ENCODE results near the gene PRKN.

The PRKN gene

GRCh38 chr6:161673026-161673425, 1054.5 kb downstream of the PRKN start:
- no peak overlapping the region for H3K4me3 ChIP-seq (ENCODE audit: low read length)
- peaks cover 4% of the 10 kb centered on the region; the same call in 1 of the 2 replicates for H3K4me1 ChIP-seq (ENCODE audit: low read length)
- H3K27ac ChIP-seq (ENCODE audit: low read length): no peak overlapping the region
- no peak overlapping the region for H3K4me2 ChIP-seq (ENCODE audit: low read length)
- H3K36me3 ChIP-seq (replicated peaks; ENCODE audit: low read depth, low read length): no peaks in the 10 kb centered on the region
- no peak overlapping the region for H3K9ac ChIP-seq (ENCODE audit: low read length)
- no peaks in the 10 kb centered on the region for H3K27me3 ChIP-seq (ENCODE audit: low read depth, low read length)
- no peak for TF ChIP-seq CTCF (IDR thresholded peaks at IDR 0.05; ENCODE audit: low read depth, low read length)
- TF ChIP-seq EZH2phosphoT487 (IDR thresholded peaks at IDR 0.05; ENCODE audit: low read depth): no peak
- no peak overlapping the region for H2AFZ ChIP-seq (ENCODE audit: low read depth, low read length)
- H4K20me1 ChIP-seq (ENCODE audit: insufficient read depth, low read length): no peaks in the 10 kb centered on the region
- H3K79me2 ChIP-seq (ENCODE audit: low read length): no peaks in the 10 kb centered on the region
- H3K9me3 ChIP-seq (ENCODE audit: insufficient read depth, low read length): no peaks in the 10 kb centered on the region

- Histone ChIP-seq H3K79me2 (ENCODE audit: low read length) (no peaks in the 10 kb centered on the region), H3K36me3 (replicated peaks; ENCODE audit: low read depth, low read length) (no peaks in the 10 kb centered on the region), H3K4me3 (ENCODE audit: low read length) (no peak overlapping the region), H3K27me3 (ENCODE audit: low read depth, low read length) (no peaks in the 10 kb centered on the region), H3K9ac (ENCODE audit: low read length) (no peak overlapping the region), H3K9me3 (ENCODE audit: insufficient read depth, low read length) (no peaks in the 10 kb centered on the region), H2AFZ (ENCODE audit: low read depth, low read length) (no peak overlapping the region), H4K20me1 (ENCODE audit: insufficient read depth, low read length) (no peaks in the 10 kb centered on the region), H3K4me2 (ENCODE audit: low read length) (no peak overlapping the region), H3K4me1 (ENCODE audit: low read length) (no peaks in the 10 kb centered on the region), H3K27ac (ENCODE audit: low read length) (no peak overlapping the region)
- TF ChIP-seq CTCF (IDR thresholded peaks at IDR 0.05; ENCODE audit: low read depth, low read length) (no peak), EZH2phosphoT487 (IDR thresholded peaks at IDR 0.05; ENCODE audit: low read depth) (no peak)
Measured at GRCh38 chr6:161671117-161671516, 1056.4 kb downstream of the PRKN start.

GRCh38 chr6:161668665-161669064, 1058.9 kb downstream of the PRKN start:
- Histone ChIP-seq H2AFZ (ENCODE audit: low read depth, low read length) (no peak overlapping the region), H4K20me1 (ENCODE audit: insufficient read depth, low read length) (no peaks in the 10 kb centered on the region), H3K4me3 (ENCODE audit: low read length) (no peak overlapping the region), H3K4me2 (ENCODE audit: low read length) (no peak overlapping the region), H3K9ac (ENCODE audit: low read length) (no peak overlapping the region), H3K4me1 (ENCODE audit: low read length) (no peaks in the 10 kb centered on the region), H3K27ac (ENCODE audit: low read length) (no peak overlapping the region), H3K9me3 (ENCODE audit: insufficient read depth, low read length) (no peaks in the 10 kb centered on the region), H3K79me2 (ENCODE audit: low read length) (no peaks in the 10 kb centered on the region), H3K36me3 (replicated peaks; ENCODE audit: low read depth, low read length) (no peaks in the 10 kb centered on the region), H3K27me3 (ENCODE audit: low read depth, low read length) (no peaks in the 10 kb centered on the region)
- TF ChIP-seq CTCF (IDR thresholded peaks at IDR 0.05; ENCODE audit: low read depth, low read length): no peak

GRCh38 chr6:161667957-161668356, 1059.6 kb downstream of the PRKN start:
- Histone ChIP-seq H3K4me3 (ENCODE audit: low read length) (no peak overlapping the region), H3K9ac (ENCODE audit: low read length) (no peak overlapping the region), H4K20me1 (ENCODE audit: insufficient read depth, low read length) (no peaks in the 10 kb centered on the region), H3K27me3 (ENCODE audit: low read depth, low read length) (no peaks in the 10 kb centered on the region), H3K79me2 (ENCODE audit: low read length) (no peaks in the 10 kb centered on the region), H3K9me3 (ENCODE audit: insufficient read depth, low read length) (no peaks in the 10 kb centered on the region), H2AFZ (ENCODE audit: low read depth, low read length) (no peak overlapping the region), H3K4me1 (ENCODE audit: low read length) (no peaks in the 10 kb centered on the region), H3K4me2 (ENCODE audit: low read length) (no peak overlapping the region), H3K36me3 (replicated peaks; ENCODE audit: low read depth, low read length) (no peaks in the 10 kb centered on the region), H3K27ac (ENCODE audit: low read length) (no peak overlapping the region)
- TF ChIP-seq EZH2phosphoT487 (IDR thresholded peaks at IDR 0.05; ENCODE audit: low read depth) (no peak), CTCF (IDR thresholded peaks at IDR 0.05; ENCODE audit: low read depth, low read length) (no peak)

Data from OCI-LY3 (cell line).